HepG2 (cell line): ENCODE measurements around the gene CORO1C. TPM values are rescaled to one million over a fixed set of nuclear protein-coding genes. Genes with fewer than 3 reads are reported as not detected.

Experiments used
- ATAC-seq: fragments of 200-7000 bp; cut with Tn5 transposase; 3 replicates; pipeline ENCODE4 v1.9.1; 2020; ENCODE audit warnings: mild to moderate bottlenecking, moderate library complexity
- BruUV-seq: library from RNA; stranded (reverse); fragments of 400-500 nt; replicated peaks from 2 replicates; lab custom pipeline; 2021; lab: Mats Ljungman, UMichigan
- CTCF ChIA-PET: fragments of 300-600 bp; formaldehyde crosslinking; extraction: SDS; loops from one replicate; lab custom pipeline; 2021; ENCODE audit warnings: low total read pairs, inconsistent platforms, low intra/inter-chr PET ratio; lab: Yijun Ruan, JAX
- POLR2A ChIA-PET: fragments of 350-600 bp; sonication (Branson Sonifier 250); formaldehyde crosslinking; loops from one replicate; lab custom pipeline; 2020; ENCODE audit warnings: antibody characterized with exemption, inconsistent platforms; lab: Yijun Ruan, JAX
- DNase-seq: peaks from one replicate; pipeline ENCODE4 v3.0.0-alpha.2; 2015; ENCODE audit warnings: low spot score
- FAIRE-seq: peaks from 3 replicates; lab custom pipeline; 2011; peaks lifted over from hg19 to GRCh38; lab: Jason Lieb, UNC
- H2AFZ ChIP-seq: one replicate; pipeline ENCODE4 v1.6.1; 2011; ENCODE audit warnings: low read length, inconsistent platforms
- H3K27ac ChIP-seq: fragments of 300-600 bp; 3 replicates; pipeline ENCODE4 v1.8.0; 2011; ENCODE audit warnings: mixed run types, mild to moderate bottlenecking, mixed read lengths, low read length, inconsistent platforms; ENCODE audit not compliant: insufficient read depth; ENCODE audit errors: extremely low read length
- H3K27me3 ChIP-seq, 2 experiments: fragments of 200-600 bp in 1 of 2; 2 replicates in 1 of 2; 3 replicates in 1 of 2; pipeline versions ENCODE4 v1.6.0 to v1.8.0; 2011; ENCODE audit warnings: low read length in 2 of 2, mild to moderate bottlenecking in 2 of 2, moderate library complexity in 2 of 2, inconsistent platforms in 1 of 2; ENCODE audit not compliant: insufficient read depth in 2 of 2, control insufficient read depth in 1 of 2
- H3K36me3 ChIP-seq, 2 experiments: fragments of 200-600 bp in 1 of 2; replicated peaks in 1 of 2; 2 replicates in 1 of 2; 3 replicates in 1 of 2; pipeline versions ENCODE4 v1.5.1 to v1.8.0; 2011; ENCODE audit warnings: low read length in 2 of 2, inconsistent platforms in 1 of 2; ENCODE audit not compliant: insufficient read depth in 2 of 2, control insufficient read depth in 1 of 2
- H3K4me1 ChIP-seq: 2 replicates; pipeline ENCODE4 v1.5.1; 2012; ENCODE audit warnings: low read length, inconsistent platforms; ENCODE audit not compliant: insufficient read depth
- H3K4me2 ChIP-seq: 2 replicates; pipeline ENCODE4 v1.6.0; 2011; ENCODE audit warnings: low read depth, low read length, inconsistent platforms
- H3K4me3 ChIP-seq, 3 experiments: fragments of 200-600 bp in 1 of 3; sonication (generic), shearing (Covaris generic) in 1 of 3; replicated peaks in 1 of 3; 2 replicates each; pipeline ENCODE4 v1.5.1; 2011 to 2016; ENCODE audit warnings: low read length in 3 of 3, inconsistent platforms in 2 of 3, low read depth in 2 of 3, mild to moderate bottlenecking in 2 of 3, control low read depth in 1 of 3, mixed read lengths in 1 of 3; ENCODE audit not compliant: insufficient read depth in 1 of 3
- H3K79me2 ChIP-seq: one replicate; pipeline ENCODE4 v1.6.1; 2011; ENCODE audit warnings: low read length, inconsistent platforms; ENCODE audit not compliant: insufficient read depth
- H3K9ac ChIP-seq: 2 replicates; pipeline ENCODE4 v1.6.0; 2011; ENCODE audit warnings: mild to moderate bottlenecking, low read depth, low read length, inconsistent platforms; ENCODE audit not compliant: insufficient read depth
- H3K9me3 ChIP-seq: 2 replicates; pipeline ENCODE4 v1.5.1; 2012; ENCODE audit warnings: mild to moderate bottlenecking, low read length
- H4K20me1 ChIP-seq: 2 replicates; pipeline ENCODE4 v1.6.0; 2011; ENCODE audit warnings: inconsistent platforms, mild to moderate bottlenecking, low read length, moderate library complexity; ENCODE audit not compliant: insufficient read depth
- NFYC ChIP-seq: IDR thresholded peaks from 2 replicates; pipeline ENCODE4 v1.6.1; 2016; ENCODE audit warnings: missing genetic modification reagents, missing compliant biosample characterization
- PAXIP1 ChIP-seq: sonication (generic); formaldehyde crosslinking; conservative IDR thresholded peaks from 2 replicates; pipeline ENCODE4 v1.4.0; 2020; ENCODE audit warnings: mild to moderate bottlenecking, missing genetic modification reagents, moderate library complexity
- SATB2 ChIP-seq: sonication (generic); formaldehyde crosslinking; IDR thresholded peaks from 2 replicates; pipeline ENCODE4 v1.5.0; 2020; ENCODE audit warnings: missing genetic modification reagents
- SETDB1 ChIP-seq: sonication (generic); formaldehyde crosslinking; IDR thresholded peaks from 2 replicates; pipeline ENCODE4 v1.5.1; 2020; ENCODE audit warnings: missing genetic modification reagents, mild to moderate bottlenecking, borderline replicate concordance
- ZFP36 ChIP-seq: fragments of 150-350 bp; IDR thresholded peaks from 2 replicates; pipeline ENCODE4 v1.6.1; 2018; ENCODE audit warnings: borderline replicate concordance, low read length, low read depth; ENCODE audit not compliant: partially characterized antibody
- ZNF570 ChIP-seq: sonication (generic); formaldehyde crosslinking; IDR thresholded peaks from 2 replicates; pipeline ENCODE4 v1.4.0; 2020; ENCODE audit warnings: mild to moderate bottlenecking, missing genetic modification reagents, borderline replicate concordance
- WGBS: methylation state at CpG from one replicate; pipeline ENCODE4 v1.1.6; 2017; ENCODE audit warnings: low lambda C conversion rate; 5-methylcytosine and 5-hydroxymethylcytosine counted together
- in situ Hi-C: cut with HindIII; loops from 2 replicates; pipeline ENCODE4 v1.10.0; 2017; ENCODE audit warnings: low pct_unique_long_range_greater_than_20kb; ENCODE audit not compliant: extremely low pct_ligation_motif_present
- intact Hi-C: fragments of 100-400 bp; cut with micrococcal nuclease; formaldehyde crosslinking; loops from one replicate; pipeline ENCODE4 v1.10.0; 2022; ENCODE audit not compliant: unreplicated experiment
- polyA plus RNA-seq, 8 experiments: library from polyadenylated mRNA; depleted of rRNA in 3 of 8; stranded (reverse) in 7 of 8; unstranded in 1 of 8; fragments of >200 nt; fragmentation: Illumina TruSeq in 4 of 8; extraction: Trizol in 4 of 8; gene quantifications; 2 replicates each; pipeline versions ENCODE4 v1.2.1 to v1.2.3, GENCODE V29; 2011 to 2016; ENCODE audit warnings: low read depth in 4 of 8, missing spikeins in 1 of 8, mixed read lengths in 1 of 8; ENCODE audit not compliant: insufficient read depth in 1 of 8
- total RNA-seq, 5 experiments: library from RNA; depleted of rRNA; stranded (reverse); fragments of >200 nt; fragmentation: Illumina TruSeq; extraction: Trizol; gene quantifications; 2 replicates each; pipeline ENCODE4 v1.2.3, GENCODE V29; 2016; ENCODE audit warnings: low read depth in 1 of 5
- TF ChIP-seq, protein P1 (sequence below): sonication (generic); formaldehyde crosslinking; IDR thresholded peaks from 2 replicates; pipeline ENCODE4 v1.4.0; 2020; ENCODE audit warnings: missing genetic modification reagents

The CORO1C gene
- total and polyA plus RNA-seq, 2 of the 13 experiments (the other 11 are each of a cell fraction or from before 2014, with no cell fraction given): 73.7 to 131 TPM

DNA sequence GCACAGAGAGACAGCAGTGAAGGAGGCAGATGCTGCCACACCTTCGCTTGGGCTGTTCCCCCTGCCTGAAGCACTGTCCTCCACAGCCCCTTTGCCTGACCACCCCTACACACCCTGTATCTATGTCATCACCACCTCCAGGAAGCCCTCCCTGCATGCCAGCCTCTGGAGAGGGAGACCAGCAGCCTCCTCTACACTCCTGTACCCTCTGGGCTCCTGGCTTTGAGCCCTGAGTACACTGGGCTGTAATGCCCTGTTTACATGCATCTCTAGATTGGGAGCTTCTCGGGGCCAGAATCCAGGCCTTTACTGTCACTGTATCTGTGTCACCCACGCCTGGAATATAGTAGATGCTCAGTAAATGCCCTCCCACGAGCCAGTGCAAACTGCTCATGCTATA lies 127.6 kb downstream of the CORO1C start:
- DNase-seq (no peak), ATAC-seq (no peak)
- POLR2A ChIA-PET: no interaction called here
- H3K27ac ChIP-seq: no peak overlapping the region
- H3K4me1 ChIP-seq: peaks cover 12% of the 10 kb centered on the region
- H3K4me3 ChIP-seq: no peak overlapping the region
- no peak for TF ChIP-seq SATB2 (CRISPR knock-in tag)
- TF ChIP-seq ZFP36: peak; percentile 18
- TF ChIP-seq, all 625 proteins: peak for 1
- intact Hi-C loops (no loop called here), in situ Hi-C loops (no loop called here)
- Histone ChIP-seq H3K9me3 (no peaks in the 10 kb centered on the region), H3K4me2 (no peak overlapping the region), H3K27me3 (peaks cover 5 to 8% of the 10 kb centered on the region in 2 experiments; a peak in 2 of 5 replicates), H4K20me1 (no peaks in the 10 kb centered on the region), H3K79me2 (no peaks in the 10 kb centered on the region), H3K36me3 (no peaks in the 10 kb centered on the region), H2AFZ (no peak overlapping the region), H3K9ac (no peak overlapping the region)
- FAIRE-seq: no peak
- CTCF ChIA-PET: no interaction called here
- BruUV-seq: no TSS peak
- WGBS: 17% methylated on average over 1 of the region's 4 CpGs

DNA sequence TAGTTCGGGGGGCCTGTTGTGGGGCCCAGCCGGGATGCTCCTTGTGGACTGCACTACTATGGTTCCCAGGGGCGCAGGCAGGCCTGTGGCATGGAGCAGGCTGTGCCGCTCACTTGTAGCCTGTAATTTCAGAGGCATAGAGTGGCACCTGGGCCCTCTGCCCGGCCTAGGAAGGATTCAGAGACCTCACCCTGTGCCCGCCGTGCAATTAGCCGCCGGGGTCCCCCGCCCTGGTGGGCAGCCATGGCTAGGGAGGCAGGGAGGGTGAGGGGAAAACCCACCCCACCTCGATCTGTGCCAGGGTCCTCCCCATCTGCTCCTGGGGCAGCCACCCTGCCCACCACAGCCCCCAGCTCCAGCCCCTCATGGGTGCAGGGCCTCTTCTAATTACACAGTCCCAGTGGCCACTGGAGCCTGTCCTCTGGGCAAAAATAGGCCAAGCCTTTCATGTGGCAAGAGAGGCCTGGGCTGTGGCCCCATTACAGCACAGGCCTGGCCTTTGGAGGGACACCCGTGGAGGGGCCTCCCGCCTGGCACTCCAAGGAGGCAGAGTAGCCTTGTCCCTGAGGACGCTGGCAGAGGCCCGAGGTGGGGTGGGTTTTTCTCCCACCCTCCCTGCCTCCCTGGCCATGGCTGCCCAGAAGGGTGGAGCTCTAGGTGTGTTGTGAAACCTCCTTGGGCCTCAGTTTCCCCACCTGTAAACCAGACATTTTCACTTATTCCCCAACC lies 128.2 kb downstream of the CORO1C start:
- Histone ChIP-seq H3K79me2 (no peaks in the 10 kb centered on the region), H3K4me2 (no peak overlapping the region), H3K9ac (no peak overlapping the region), H3K4me1 (peaks cover 12% of the 10 kb centered on the region), H3K9me3 (no peaks in the 10 kb centered on the region), H3K27ac (no peak overlapping the region), H3K36me3 (no peaks in the 10 kb centered on the region), H3K4me3 (no peak overlapping the region), H2AFZ (no peak overlapping the region), H3K27me3 (peaks cover 5 to 6% of the 10 kb centered on the region in 2 experiments; a peak in 2 of 5 replicates), H4K20me1 (no peaks in the 10 kb centered on the region)
- in situ Hi-C loops (no loop called here), intact Hi-C loops (no loop called here)
- no TSS peak for BruUV-seq
- DNase-seq: no peak
- ChIA-PET POLR2A (no interaction called here), CTCF (no interaction called here)
- FAIRE-seq: no peak
- WGBS: 0% methylated on average over 1 of the region's 15 CpGs
- ATAC-seq: no peak
- TF ChIP-seq PAXIP1 (CRISPR knock-in tag): no peak
- no peak for TF ChIP-seq NFYC
- no peak for TF ChIP-seq SETDB1 (CRISPR knock-in tag)
- no peak for TF ChIP-seq ZNF570
- TF ChIP-seq, protein P1, sequence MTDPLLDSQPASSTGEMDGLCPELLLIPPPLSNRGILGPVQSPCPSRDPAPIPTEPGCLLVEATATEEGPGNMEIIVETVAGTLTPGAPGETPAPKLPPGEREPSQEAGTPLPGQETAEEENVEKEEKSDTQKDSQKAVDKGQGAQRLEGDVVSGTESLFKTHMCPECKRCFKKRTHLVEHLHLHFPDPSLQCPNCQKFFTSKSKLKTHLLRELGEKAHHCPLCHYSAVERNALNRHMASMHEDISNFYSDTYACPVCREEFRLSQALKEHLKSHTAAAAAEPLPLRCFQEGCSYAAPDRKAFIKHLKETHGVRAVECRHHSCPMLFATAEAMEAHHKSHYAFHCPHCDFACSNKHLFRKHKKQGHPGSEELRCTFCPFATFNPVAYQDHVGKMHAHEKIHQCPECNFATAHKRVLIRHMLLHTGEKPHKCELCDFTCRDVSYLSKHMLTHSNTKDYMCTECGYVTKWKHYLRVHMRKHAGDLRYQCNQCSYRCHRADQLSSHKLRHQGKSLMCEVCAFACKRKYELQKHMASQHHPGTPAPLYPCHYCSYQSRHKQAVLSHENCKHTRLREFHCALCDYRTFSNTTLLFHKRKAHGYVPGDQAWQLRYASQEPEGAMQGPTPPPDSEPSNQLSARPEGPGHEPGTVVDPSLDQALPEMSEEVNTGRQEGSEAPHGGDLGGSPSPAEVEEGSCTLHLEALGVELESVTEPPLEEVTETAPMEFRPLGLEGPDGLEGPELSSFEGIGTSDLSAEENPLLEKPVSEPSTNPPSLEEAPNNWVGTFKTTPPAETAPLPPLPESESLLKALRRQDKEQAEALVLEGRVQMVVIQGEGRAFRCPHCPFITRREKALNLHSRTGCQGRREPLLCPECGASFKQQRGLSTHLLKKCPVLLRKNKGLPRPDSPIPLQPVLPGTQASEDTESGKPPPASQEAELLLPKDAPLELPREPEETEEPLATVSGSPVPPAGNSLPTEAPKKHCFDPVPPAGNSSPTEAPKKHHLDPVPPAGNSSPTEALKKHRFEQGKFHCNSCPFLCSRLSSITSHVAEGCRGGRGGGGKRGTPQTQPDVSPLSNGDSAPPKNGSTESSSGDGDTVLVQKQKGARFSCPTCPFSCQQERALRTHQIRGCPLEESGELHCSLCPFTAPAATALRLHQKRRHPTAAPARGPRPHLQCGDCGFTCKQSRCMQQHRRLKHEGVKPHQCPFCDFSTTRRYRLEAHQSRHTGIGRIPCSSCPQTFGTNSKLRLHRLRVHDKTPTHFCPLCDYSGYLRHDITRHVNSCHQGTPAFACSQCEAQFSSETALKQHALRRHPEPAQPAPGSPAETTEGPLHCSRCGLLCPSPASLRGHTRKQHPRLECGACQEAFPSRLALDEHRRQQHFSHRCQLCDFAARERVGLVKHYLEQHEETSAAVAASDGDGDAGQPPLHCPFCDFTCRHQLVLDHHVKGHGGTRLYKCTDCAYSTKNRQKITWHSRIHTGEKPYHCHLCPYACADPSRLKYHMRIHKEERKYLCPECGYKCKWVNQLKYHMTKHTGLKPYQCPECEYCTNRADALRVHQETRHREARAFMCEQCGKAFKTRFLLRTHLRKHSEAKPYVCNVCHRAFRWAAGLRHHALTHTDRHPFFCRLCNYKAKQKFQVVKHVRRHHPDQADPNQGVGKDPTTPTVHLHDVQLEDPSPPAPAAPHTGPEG: no peak
